ENCODE results near the gene CBLC. TPM values are rescaled to one million over a fixed set of nuclear protein-coding genes. Genes with fewer than 3 reads are reported as not detected.
A peak's percentile ranks its signal among the peaks of the same experiment; 100 is the strongest.
"Not testable (repeated sequence)": the region's sequence is repeated elsewhere in the genome, so short reads cannot be mapped to it uniquely, and the experiment has no call there.

The CBLC gene
- total RNA-seq, 2 experiments from 2014 or later: not detected

- Mint-ChIP-seq H3K4me1 (peaks cover 62% of the 10 kb centered on the region), H3K27ac (peak overlapping the region; percentile 81), H3K4me3 (no peak overlapping the region), H3K27me3 (no peaks in the 10 kb centered on the region), H3K36me3 (ENCODE audit: low read depth) (peaks cover 50% of the 10 kb centered on the region), H3K9me3 (no peaks in the 10 kb centered on the region)
- POLR2A ChIA-PET: no interaction called here
- no peak for DNase-seq
- CTCF ChIA-PET: interaction anchor here (2.2 kb wide), 1 partner anchor 12 kb away, joined by 8 read pairs; no protein-coding TSS in a partner anchor
Observed at GRCh38 chr19:44758596-44758995, 19.1 kb upstream of the CBLC start.

- no peak for DNase-seq
- no peaks in the 10 kb centered on the region for H3K9me3 Mint-ChIP-seq
- peaks cover 50% of the 10 kb centered on the region for H3K36me3 Mint-ChIP-seq (ENCODE audit: low read depth)
Observed at GRCh38 chr19:44759083-44759804, 18.4 kb upstream of the CBLC start.

GRCh38 chr19:44762038-44762437 lies 15.7 kb upstream of the CBLC start:
- peak overlapping the region; percentile 36 for H3K27ac Mint-ChIP-seq
- H3K27me3 Mint-ChIP-seq: no peaks in the 10 kb centered on the region
- H3K9me3 Mint-ChIP-seq: no peaks in the 10 kb centered on the region
- H3K36me3 Mint-ChIP-seq (ENCODE audit: low read depth): peaks cover 35% of the 10 kb centered on the region
- CTCF ChIA-PET: interaction anchor here (1.0 to 11.9 kb wide), 3 partner anchors 8 to 39 kb away, joined by 4 to 222 read pairs (median 6); no protein-coding TSS in a partner anchor
- peaks cover 46% of the 10 kb centered on the region for H3K4me1 Mint-ChIP-seq
- DNase-seq: no peak
- no peak overlapping the region for H3K4me3 Mint-ChIP-seq
- POLR2A ChIA-PET: no interaction called here

More at GRCh38 chr19:44759083-44759804, 18.4 kb upstream of the CBLC start:
- Mint-ChIP-seq H3K4me1 (peaks cover 63% of the 10 kb centered on the region), H3K27ac (peak overlapping the region; percentile 41), H3K27me3 (no peaks in the 10 kb centered on the region), H3K4me3 (no peak overlapping the region)
- CTCF ChIA-PET: interaction anchor here (2.2 kb wide), 1 partner anchor 11 kb away, joined by 8 read pairs; no protein-coding TSS in a partner anchor
- POLR2A ChIA-PET: no interaction called here

GRCh38 chr19:44765033-44765948 lies 12.4 kb upstream of the CBLC start:
- CTCF ChIA-PET: interaction anchor here (0.6 to 11.9 kb wide), 8 partner anchors 9 to 75 kb away, joined by 3 to 222 read pairs (median 3); no protein-coding TSS in a partner anchor
- peaks cover 8% of the 10 kb centered on the region for H3K9me3 Mint-ChIP-seq
- peaks cover 55% of the 10 kb centered on the region for H3K4me1 Mint-ChIP-seq
- H3K27ac Mint-ChIP-seq: no peak overlapping the region
- POLR2A ChIA-PET: no interaction called here
- peaks cover 3% of the 10 kb centered on the region for H3K27me3 Mint-ChIP-seq
- no peak overlapping the region for H3K4me3 Mint-ChIP-seq
- peaks cover 20% of the 10 kb centered on the region for H3K36me3 Mint-ChIP-seq (ENCODE audit: low read depth)
- no peak for DNase-seq

GRCh38 chr19:44765949-44766335 lies 11.7 kb upstream of the CBLC start:
- ChIA-PET POLR2A (no interaction called here), CTCF (interaction anchor here (0.6 to 11.9 kb wide), 9 partner anchors 8 to 77 kb away, joined by 3 to 222 read pairs (median 4); no protein-coding TSS in a partner anchor)
- H3K9me3 Mint-ChIP-seq: peaks cover 8% of the 10 kb centered on the region
- H3K27ac Mint-ChIP-seq: no peak overlapping the region
- peaks cover 55% of the 10 kb centered on the region for H3K4me1 Mint-ChIP-seq
- DNase-seq: no peak
- H3K27me3 Mint-ChIP-seq: peaks cover 3% of the 10 kb centered on the region
- no peak overlapping the region for H3K4me3 Mint-ChIP-seq
- peaks cover 14% of the 10 kb centered on the region for H3K36me3 Mint-ChIP-seq (ENCODE audit: low read depth)

- Mint-ChIP-seq H3K4me3 (no peak overlapping the region), H3K27ac (peak overlapping the region; percentile 21), H3K4me1 (peaks cover 51% of the 10 kb centered on the region), H3K9me3 (peaks cover 8% of the 10 kb centered on the region), H3K36me3 (ENCODE audit: low read depth) (peaks cover 7% of the 10 kb centered on the region), H3K27me3 (peaks cover 3% of the 10 kb centered on the region)
- ChIA-PET POLR2A (interaction anchor here (0.5 kb wide), 1 partner anchor 16 kb away, joined by 3 read pairs; no protein-coding TSS in a partner anchor), CTCF (interaction anchor here (0.7 to 11.9 kb wide), 5 partner anchors 11 to 78 kb away, joined by 3 to 222 read pairs (median 7); partner anchors contain the start of gene BCL3)
- DNase-seq: no peak
Observed at GRCh38 chr19:44767295-44768180, 10.2 kb upstream of the CBLC start.

GRCh38 chr19:44770550-44771257 lies 7.0 kb upstream of the CBLC start:
- Mint-ChIP-seq H3K27me3 (peaks cover 8% of the 10 kb centered on the region), H3K9me3 (peaks cover 8% of the 10 kb centered on the region), H3K27ac (peak overlapping the region; percentile 87), H3K4me1 (peaks cover 37% of the 10 kb centered on the region), H3K36me3 (ENCODE audit: low read depth) (peaks cover 7% of the 10 kb centered on the region), H3K4me3 (peak overlapping the region; percentile 59)
- ChIA-PET CTCF (interaction anchor here (0.6 to 11.9 kb wide), 41 partner anchors 9 to 532 kb away, joined by 3 to 222 read pairs (median 5); partner anchors contain the start of genes APOC2, BCL3 and NECTIN2), POLR2A (interaction anchor here (0.6 to 1.7 kb wide), 4 partner anchors 18 to 479 kb away, joined by 3 to 7 read pairs (median 3); no protein-coding TSS in a partner anchor)
- peak; percentile 99 for DNase-seq

GRCh38 chr19:44772144-44772543 lies 5.5 kb upstream of the CBLC start:
- CTCF ChIA-PET: interaction anchor here (0.6 to 11.9 kb wide), 9 partner anchors 11 to 115 kb away, joined by 3 to 222 read pairs (median 17); no protein-coding TSS in a partner anchor
- H3K4me1 Mint-ChIP-seq: peaks cover 36% of the 10 kb centered on the region
- H3K9me3 Mint-ChIP-seq; H3K27me3 Mint-ChIP-seq; H3K4me3 Mint-ChIP-seq; DNase-seq; H3K36me3 Mint-ChIP-seq (ENCODE audit: low read depth); H3K27ac Mint-ChIP-seq; POLR2A ChIA-PET: not testable (repeated sequence)

GRCh38 chr19:44772959-44773358 lies 4.7 kb upstream of the CBLC start:
- H3K36me3 Mint-ChIP-seq (ENCODE audit: low read depth): peaks cover 3% of the 10 kb centered on the region
- ChIA-PET POLR2A (interaction anchor here (0.6 kb wide), 1 partner anchor 117 kb away, joined by 4 read pairs; no protein-coding TSS in a partner anchor), CTCF (interaction anchor here (0.6 to 11.9 kb wide), 9 partner anchors 10 to 314 kb away, joined by 3 to 222 read pairs (median 5); partner anchors contain the start of gene NECTIN2)
- peaks cover 4% of the 10 kb centered on the region for H3K9me3 Mint-ChIP-seq
- H3K4me1 Mint-ChIP-seq: peaks cover 28% of the 10 kb centered on the region
- no peak overlapping the region for H3K4me3 Mint-ChIP-seq
- H3K27ac Mint-ChIP-seq: no peak overlapping the region
- no peak for DNase-seq
- H3K27me3 Mint-ChIP-seq: peaks cover 8% of the 10 kb centered on the region

GRCh38 chr19:44775676-44776240 lies 1.9 kb upstream of the CBLC start:
- CTCF ChIA-PET: no interaction called here
- peaks cover 6% of the 10 kb centered on the region for H3K27me3 Mint-ChIP-seq
- H3K27ac Mint-ChIP-seq: no peak overlapping the region
- no peaks in the 10 kb centered on the region for H3K36me3 Mint-ChIP-seq (ENCODE audit: low read depth)
- H3K9me3 Mint-ChIP-seq: no peaks in the 10 kb centered on the region
- POLR2A ChIA-PET: no interaction called here
- H3K4me3 Mint-ChIP-seq: no peak overlapping the region
- H3K4me1 Mint-ChIP-seq: peaks cover 7% of the 10 kb centered on the region
- DNase-seq: no peak

- no peak for DNase-seq
- Mint-ChIP-seq H3K4me3 (no peak overlapping the region), H3K4me1 (peaks cover 4% of the 10 kb centered on the region), H3K27me3 (peaks cover 6% of the 10 kb centered on the region), H3K36me3 (ENCODE audit: low read depth) (no peaks in the 10 kb centered on the region), H3K9me3 (no peaks in the 10 kb centered on the region), H3K27ac (no peak overlapping the region)
- POLR2A ChIA-PET: no interaction called here
- CTCF ChIA-PET: no interaction called here
Observed at GRCh38 chr19:44776402-44777096, 1.1 kb upstream of the CBLC start.

Data from activated CD4-positive, alpha-beta T cell treated with anti-CD3 and anti-CD28 coated beads, Interleukin-2, amount 10 ng/mL, durations not matched to agents 7 days and 5 days (primary cell).